ENCODE results near the gene DCDC1. TPM values are rescaled to one million over a fixed set of nuclear protein-coding genes. Genes with fewer than 3 reads are reported as not detected.

Gene DCDC1
- total RNA-seq, 2 donors from 2014 or later, result 0.33 to 1.8 TPM

DNA sequence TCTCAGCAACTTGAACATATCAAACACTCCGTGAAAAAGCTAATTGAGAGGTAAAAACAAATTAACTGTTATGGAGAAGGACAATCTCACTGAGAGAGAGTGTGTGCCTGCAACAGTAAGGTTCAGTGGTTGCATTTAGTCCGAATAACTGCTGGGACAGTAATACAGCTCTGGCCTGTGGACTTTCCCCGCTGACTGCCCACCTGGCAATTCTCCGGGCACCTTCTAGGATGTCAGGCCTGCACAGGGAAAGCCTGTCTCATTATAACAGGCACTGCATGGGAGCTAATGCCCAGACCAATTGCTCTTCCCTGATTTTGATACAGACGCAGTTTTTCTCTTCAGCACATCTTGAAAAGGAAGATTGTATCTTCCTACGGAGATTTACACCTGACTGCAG lies 251.0 kb downstream of the DCDC1 start:
- no peaks in the 10 kb centered on the region for H3K27me3 ChIP-seq
- 81 to 82% methylated on average over 6 of the region's 6 CpGs for WGBS, 2 donors
- intact Hi-C loops (cut with DNase I), result no loop called here

DNA sequence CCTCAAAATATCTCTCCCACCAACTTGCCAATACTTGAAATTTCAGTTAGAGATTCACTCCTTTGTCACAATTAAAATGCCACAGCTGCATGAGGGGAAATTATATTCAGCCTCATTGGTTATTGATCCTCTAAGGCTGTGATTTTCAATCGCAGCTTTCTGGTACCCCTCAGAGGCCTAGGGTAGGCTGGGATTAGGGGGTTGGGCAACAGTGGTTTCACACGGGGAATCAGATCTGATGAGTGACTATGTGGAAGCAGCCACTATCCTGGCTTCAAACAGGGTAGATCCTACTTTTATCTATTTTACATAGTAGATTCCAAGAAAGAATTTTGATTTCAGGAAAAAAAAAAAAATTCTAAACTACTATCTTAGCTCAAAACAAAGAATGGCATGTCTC lies 252.5 kb downstream of the DCDC1 start:
- Histone ChIP-seq H3K36me3 (replicated peaks in 1 of 2; ENCODE audit: insufficient read depth in 1 of 2, low read depth in 2 of 2) (no peaks in the 10 kb centered on the region), H3K9me3 (no peaks in the 10 kb centered on the region), H3K27me3 (no peaks in the 10 kb centered on the region), H3K27ac (no peak overlapping the region), H3K4me1 (no peaks in the 10 kb centered on the region), H3K4me3 (no peak overlapping the region)
- DNase-seq (no peak), ATAC-seq (no peak)
- WGBS, 2 donors, result 55 to 78% methylated on average over 2 of the region's 2 CpGs
- TF ChIP-seq, protein P1, sequence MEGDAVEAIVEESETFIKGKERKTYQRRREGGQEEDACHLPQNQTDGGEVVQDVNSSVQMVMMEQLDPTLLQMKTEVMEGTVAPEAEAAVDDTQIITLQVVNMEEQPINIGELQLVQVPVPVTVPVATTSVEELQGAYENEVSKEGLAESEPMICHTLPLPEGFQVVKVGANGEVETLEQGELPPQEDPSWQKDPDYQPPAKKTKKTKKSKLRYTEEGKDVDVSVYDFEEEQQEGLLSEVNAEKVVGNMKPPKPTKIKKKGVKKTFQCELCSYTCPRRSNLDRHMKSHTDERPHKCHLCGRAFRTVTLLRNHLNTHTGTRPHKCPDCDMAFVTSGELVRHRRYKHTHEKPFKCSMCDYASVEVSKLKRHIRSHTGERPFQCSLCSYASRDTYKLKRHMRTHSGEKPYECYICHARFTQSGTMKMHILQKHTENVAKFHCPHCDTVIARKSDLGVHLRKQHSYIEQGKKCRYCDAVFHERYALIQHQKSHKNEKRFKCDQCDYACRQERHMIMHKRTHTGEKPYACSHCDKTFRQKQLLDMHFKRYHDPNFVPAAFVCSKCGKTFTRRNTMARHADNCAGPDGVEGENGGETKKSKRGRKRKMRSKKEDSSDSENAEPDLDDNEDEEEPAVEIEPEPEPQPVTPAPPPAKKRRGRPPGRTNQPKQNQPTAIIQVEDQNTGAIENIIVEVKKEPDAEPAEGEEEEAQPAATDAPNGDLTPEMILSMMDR (IDR thresholded peaks at IDR 0.05), result no peak
- no peak for TF ChIP-seq POLR2A (IDR thresholded peaks at IDR 0.05)
- intact Hi-C loops (cut with DNase I), result no loop called here

More for the DNA sequence above, 251.0 kb downstream of the DCDC1 start:
- Histone ChIP-seq H3K27ac (no peak overlapping the region), H3K36me3 (replicated peaks in 1 of 2; ENCODE audit: insufficient read depth in 1 of 2, low read depth in 2 of 2) (no peaks in the 10 kb centered on the region), H3K4me1 (no peaks in the 10 kb centered on the region), H3K4me3 (no peak overlapping the region), H3K9me3 (no peaks in the 10 kb centered on the region)
- DNase-seq (no peak), ATAC-seq (no peak)
- no peak for TF ChIP-seq POLR2A (IDR thresholded peaks at IDR 0.05)
- TF ChIP-seq, protein P1 (IDR thresholded peaks at IDR 0.05), result no peak

DNA sequence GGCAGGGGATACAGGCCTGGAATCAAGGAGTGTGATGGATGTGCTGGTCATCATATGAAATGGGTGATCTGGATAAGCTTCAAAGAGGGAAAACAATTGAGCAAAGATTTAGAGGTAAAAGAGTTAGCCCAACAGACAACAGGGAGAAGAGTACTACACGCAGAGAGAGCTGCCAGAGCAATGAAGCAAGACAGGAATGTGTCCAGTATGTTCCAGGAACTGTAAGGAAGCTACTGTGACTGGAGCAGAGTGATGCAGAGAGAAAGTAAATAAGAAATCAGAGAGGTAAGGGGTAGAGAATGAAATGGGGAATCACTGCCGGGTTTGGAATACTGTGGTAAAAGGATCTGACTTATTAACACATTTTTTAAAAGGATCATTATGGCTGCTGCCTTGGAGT lies 255.1 kb downstream of the DCDC1 start:
- Histone ChIP-seq H3K9me3 (no peaks in the 10 kb centered on the region), H3K4me1 (peaks cover 6% of the 10 kb centered on the region), H3K27me3 (no peaks in the 10 kb centered on the region), H3K4me3 (no peak overlapping the region), H3K36me3 (replicated peaks in 1 of 2; ENCODE audit: insufficient read depth in 1 of 2, low read depth in 2 of 2) (no peaks in the 10 kb centered on the region), H3K27ac (no peak overlapping the region)
- intact Hi-C loops (cut with DNase I), result no loop called here
- TF ChIP-seq, protein P1 (IDR thresholded peaks at IDR 0.05), result no peak
- TF ChIP-seq POLR2A (IDR thresholded peaks at IDR 0.05), result no peak
- no peak for ATAC-seq
- no peak for DNase-seq
- WGBS, 2 donors, result 77 to 89% methylated on average over 2 of the region's 2 CpGs

DNA sequence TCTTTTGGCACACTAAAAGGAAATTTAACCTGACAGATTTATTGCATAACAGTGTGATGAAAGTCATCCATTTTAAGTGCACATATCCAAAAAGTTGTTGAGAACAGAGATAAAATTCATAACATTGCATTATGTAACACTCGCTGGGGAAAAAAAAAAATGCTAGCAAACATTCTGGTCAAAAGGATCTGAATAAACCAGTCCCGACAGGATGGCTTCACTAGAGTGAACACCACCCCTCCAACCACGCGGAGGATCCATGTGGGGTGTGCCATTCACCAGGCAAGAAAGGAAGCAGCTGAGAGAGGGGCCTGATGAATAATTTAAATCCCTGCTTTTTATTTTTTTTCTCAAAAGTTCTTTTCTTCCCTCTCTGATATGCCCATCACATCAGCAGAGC lies 258.7 kb downstream of the DCDC1 start:
- no peak for DNase-seq
- 27 to 41% methylated on average over 4 of the region's 4 CpGs for WGBS, 2 donors
- Histone ChIP-seq H3K4me3 (no peak overlapping the region), H3K9me3 (no peaks in the 10 kb centered on the region), H3K27ac (no peak overlapping the region), H3K27me3 (no peaks in the 10 kb centered on the region), H3K36me3 (replicated peaks in 1 of 2; ENCODE audit: insufficient read depth in 1 of 2, low read depth in 2 of 2) (no peaks in the 10 kb centered on the region), H3K4me1 (peaks cover 6% of the 10 kb centered on the region)
- no peak for ATAC-seq
- no peak for TF ChIP-seq POLR2A (IDR thresholded peaks at IDR 0.05)
- TF ChIP-seq, protein P1 (IDR thresholded peaks at IDR 0.05), result no peak
- intact Hi-C loops (cut with DNase I), result no loop called here

DNA sequence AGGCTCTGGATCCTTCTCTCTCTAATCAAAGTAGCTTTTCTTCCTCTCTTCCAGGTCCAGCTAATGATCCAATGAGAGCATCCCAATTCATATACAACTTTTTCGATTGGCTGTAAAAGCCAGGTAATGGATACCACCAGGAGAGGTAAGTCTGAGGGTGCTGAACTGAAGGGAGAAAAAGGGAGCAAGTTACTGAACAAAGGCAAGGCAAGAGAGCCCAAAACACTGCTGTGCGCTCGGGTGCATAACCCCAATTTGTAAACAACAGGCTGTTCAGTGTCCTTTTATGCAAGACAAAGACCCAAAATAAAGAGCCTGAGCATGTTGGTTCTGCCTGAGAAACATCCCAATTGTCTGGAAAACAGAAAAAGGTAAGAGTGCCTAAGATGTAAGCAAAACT lies 260.1 kb downstream of the DCDC1 start:
- intact Hi-C loops (cut with DNase I), result no loop called here
- WGBS, 2 donors, result 80 to 83% methylated on average over 3 of the region's 3 CpGs

More for the DNA sequence above, 260.1 kb downstream of the DCDC1 start:
- no peaks in the 10 kb centered on the region for H3K27me3 ChIP-seq
- H3K4me1 ChIP-seq, result peaks cover 6% of the 10 kb centered on the region
- no peak overlapping the region for H3K27ac ChIP-seq
- H3K4me3 ChIP-seq, result no peak overlapping the region
- no peaks in the 10 kb centered on the region for H3K36me3 ChIP-seq (replicated peaks in 1 of 2; ENCODE audit: insufficient read depth in 1 of 2, low read depth in 2 of 2)
- no peak for TF ChIP-seq POLR2A (IDR thresholded peaks at IDR 0.05)
- TF ChIP-seq, protein P1 (IDR thresholded peaks at IDR 0.05), result no peak
- H3K9me3 ChIP-seq, result no peaks in the 10 kb centered on the region
- DNase-seq (no peak), ATAC-seq (no peak)
